ENCODE results near the gene KDM4B.

DNA sequence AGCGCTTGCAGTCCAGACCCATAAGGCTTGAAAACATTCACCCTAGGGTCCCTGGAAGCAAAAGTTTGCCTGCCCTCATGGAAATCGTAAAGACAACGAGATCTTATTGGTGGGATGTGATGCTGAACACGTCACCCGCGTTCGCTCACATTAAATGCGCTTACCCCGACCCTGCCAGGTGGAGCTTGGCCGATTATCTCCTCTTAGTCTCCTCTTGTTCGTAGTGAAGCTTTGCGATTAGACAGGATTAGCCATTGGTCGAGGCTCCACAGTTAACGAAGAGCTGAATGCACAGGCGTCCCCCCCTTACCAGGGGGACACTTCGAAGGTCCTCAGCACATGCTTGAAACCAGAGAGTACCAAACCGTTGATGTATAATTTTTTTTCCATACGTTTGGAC, 16.0 kb upstream of the KDM4B start:
- TF ChIP-seq, protein P1, sequence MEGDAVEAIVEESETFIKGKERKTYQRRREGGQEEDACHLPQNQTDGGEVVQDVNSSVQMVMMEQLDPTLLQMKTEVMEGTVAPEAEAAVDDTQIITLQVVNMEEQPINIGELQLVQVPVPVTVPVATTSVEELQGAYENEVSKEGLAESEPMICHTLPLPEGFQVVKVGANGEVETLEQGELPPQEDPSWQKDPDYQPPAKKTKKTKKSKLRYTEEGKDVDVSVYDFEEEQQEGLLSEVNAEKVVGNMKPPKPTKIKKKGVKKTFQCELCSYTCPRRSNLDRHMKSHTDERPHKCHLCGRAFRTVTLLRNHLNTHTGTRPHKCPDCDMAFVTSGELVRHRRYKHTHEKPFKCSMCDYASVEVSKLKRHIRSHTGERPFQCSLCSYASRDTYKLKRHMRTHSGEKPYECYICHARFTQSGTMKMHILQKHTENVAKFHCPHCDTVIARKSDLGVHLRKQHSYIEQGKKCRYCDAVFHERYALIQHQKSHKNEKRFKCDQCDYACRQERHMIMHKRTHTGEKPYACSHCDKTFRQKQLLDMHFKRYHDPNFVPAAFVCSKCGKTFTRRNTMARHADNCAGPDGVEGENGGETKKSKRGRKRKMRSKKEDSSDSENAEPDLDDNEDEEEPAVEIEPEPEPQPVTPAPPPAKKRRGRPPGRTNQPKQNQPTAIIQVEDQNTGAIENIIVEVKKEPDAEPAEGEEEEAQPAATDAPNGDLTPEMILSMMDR (IDR thresholded peaks at IDR 0.05; ENCODE audit: insufficient read depth, low read length): no peak
- TF ChIP-seq, protein P2, sequence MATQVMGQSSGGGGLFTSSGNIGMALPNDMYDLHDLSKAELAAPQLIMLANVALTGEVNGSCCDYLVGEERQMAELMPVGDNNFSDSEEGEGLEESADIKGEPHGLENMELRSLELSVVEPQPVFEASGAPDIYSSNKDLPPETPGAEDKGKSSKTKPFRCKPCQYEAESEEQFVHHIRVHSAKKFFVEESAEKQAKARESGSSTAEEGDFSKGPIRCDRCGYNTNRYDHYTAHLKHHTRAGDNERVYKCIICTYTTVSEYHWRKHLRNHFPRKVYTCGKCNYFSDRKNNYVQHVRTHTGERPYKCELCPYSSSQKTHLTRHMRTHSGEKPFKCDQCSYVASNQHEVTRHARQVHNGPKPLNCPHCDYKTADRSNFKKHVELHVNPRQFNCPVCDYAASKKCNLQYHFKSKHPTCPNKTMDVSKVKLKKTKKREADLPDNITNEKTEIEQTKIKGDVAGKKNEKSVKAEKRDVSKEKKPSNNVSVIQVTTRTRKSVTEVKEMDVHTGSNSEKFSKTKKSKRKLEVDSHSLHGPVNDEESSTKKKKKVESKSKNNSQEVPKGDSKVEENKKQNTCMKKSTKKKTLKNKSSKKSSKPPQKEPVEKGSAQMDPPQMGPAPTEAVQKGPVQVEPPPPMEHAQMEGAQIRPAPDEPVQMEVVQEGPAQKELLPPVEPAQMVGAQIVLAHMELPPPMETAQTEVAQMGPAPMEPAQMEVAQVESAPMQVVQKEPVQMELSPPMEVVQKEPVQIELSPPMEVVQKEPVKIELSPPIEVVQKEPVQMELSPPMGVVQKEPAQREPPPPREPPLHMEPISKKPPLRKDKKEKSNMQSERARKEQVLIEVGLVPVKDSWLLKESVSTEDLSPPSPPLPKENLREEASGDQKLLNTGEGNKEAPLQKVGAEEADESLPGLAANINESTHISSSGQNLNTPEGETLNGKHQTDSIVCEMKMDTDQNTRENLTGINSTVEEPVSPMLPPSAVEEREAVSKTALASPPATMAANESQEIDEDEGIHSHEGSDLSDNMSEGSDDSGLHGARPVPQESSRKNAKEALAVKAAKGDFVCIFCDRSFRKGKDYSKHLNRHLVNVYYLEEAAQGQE (IDR thresholded peaks at IDR 0.05; ENCODE audit: insufficient replicate concordance, low read depth): no peak
